NCI-H446 treated with DMSO at 0.1 percent for 48 hours (cell line): ENCODE data around the gene TFAP2A.

Source experiments
- DNase-seq: peaks from one replicate; lab custom pipeline; 2025; lab: John Stamatoyannopoulos, UW

TFAP2A gene

GRCh38 chr6:10425975-10426780 lies 11.3 kb upstream of the TFAP2A start:
- no peak for DNase-seq

GRCh38 chr6:10425176-10425974 lies 10.5 kb upstream of the TFAP2A start:
- no peak for DNase-seq

- DNase-seq, result no peak
These were observed 9.2 kb upstream of the TFAP2A start for GRCh38 chr6:10424040-10424439.

- no peak for DNase-seq
These were observed 7.8 kb upstream of the TFAP2A start for GRCh38 chr6:10422737-10423034.

- no peak for DNase-seq
These were observed 7.3 kb upstream of the TFAP2A start for GRCh38 chr6:10421921-10422736.

GRCh38 chr6:10421158-10421920 lies 6.5 kb upstream of the TFAP2A start:
- DNase-seq, result no peak

- DNase-seq, result no peak
These were observed 5.8 kb upstream of the TFAP2A start for GRCh38 chr6:10420546-10421157.

- DNase-seq, result no peak
These were observed 5.1 kb upstream of the TFAP2A start for GRCh38 chr6:10419749-10420545.

GRCh38 chr6:10418862-10419748 lies 4.2 kb upstream of the TFAP2A start:
- DNase-seq, result no peak

- DNase-seq, result no peak
These were observed 3.5 kb upstream of the TFAP2A start for GRCh38 chr6:10418361-10418861.

- DNase-seq, result no peak
These were observed 2.8 kb upstream of the TFAP2A start for GRCh38 chr6:10417681-10418104.

GRCh38 chr6:10416863-10417641 lies 2.2 kb upstream of the TFAP2A start:
- DNase-seq, result no peak

- no peak for DNase-seq
These were observed 1.6 kb upstream of the TFAP2A start for GRCh38 chr6:10416516-10416862.

GRCh38 chr6:10415617-10416480 lies 975 bp upstream of the TFAP2A start:
- no peak for DNase-seq

- DNase-seq, result no peak
These were observed 780 bp downstream of the TFAP2A start for GRCh38 chr6:10413850-10414738.

- DNase-seq, result no peak
These were observed 1.5 kb downstream of the TFAP2A start for GRCh38 chr6:10413262-10413849.
